HL-60 (cell line): Measurements from ENCODE around the gene RPL32.

Experiments used
- DNase-seq, 2 experiments: peaks; one replicate each; pipeline ENCODE4 v3.0.0-alpha.2; 2010 to 2020; ENCODE audit warnings: low read depth in 1 of 2, low spot score in 1 of 2
- H3K27ac ChIP-seq: fragments of 250-450 bp; sonication (Bioruptor Pico); replicated peaks from 2 replicates; pipeline ENCODE4 v1.5.1; 2020; ENCODE audit warnings: mild to moderate bottlenecking, moderate library complexity
- H3K27me3 ChIP-seq: fragments of 250-450 bp; sonication (Bioruptor Pico); 2 replicates; pipeline ENCODE4 v1.5.1; 2021; ENCODE audit warnings: mild to moderate bottlenecking, moderate library complexity; ENCODE audit not compliant: insufficient read depth, poor library complexity, severe bottlenecking
- H3K4me3 ChIP-seq: replicated peaks from 2 replicates; pipeline ENCODE4 v1.5.1; 2011; ENCODE audit warnings: mild to moderate bottlenecking, control low read depth, low read length; ENCODE audit not compliant: insufficient read depth
- GABPA ChIP-seq: IDR thresholded peaks from 2 replicates; pipeline ENCODE4 v1.6.1; 2012; ENCODE audit warnings: low read depth
- POLR2AphosphoS5 ChIP-seq: IDR thresholded peaks from 2 replicates; pipeline ENCODE4 v1.6.1; 2012; ENCODE audit warnings: low read depth
- SPI1 ChIP-seq: IDR thresholded peaks from 2 replicates; pipeline ENCODE4 v1.6.1; 2012; ENCODE audit warnings: low read depth, mild to moderate bottlenecking, borderline replicate concordance
- TF ChIP-seq, protein P1 (sequence below): IDR thresholded peaks from 2 replicates; pipeline ENCODE4 v1.6.1; 2012; ENCODE audit warnings: low read depth; ENCODE audit not compliant: insufficient replicate concordance
- TF ChIP-seq, protein P2 (sequence below): IDR thresholded peaks from one replicate; pipeline ENCODE4 v1.5.1; 2011; ENCODE audit warnings: low read length, control low read depth, inconsistent platforms; ENCODE audit not compliant: insufficient read depth

Gene RPL32

DNA sequence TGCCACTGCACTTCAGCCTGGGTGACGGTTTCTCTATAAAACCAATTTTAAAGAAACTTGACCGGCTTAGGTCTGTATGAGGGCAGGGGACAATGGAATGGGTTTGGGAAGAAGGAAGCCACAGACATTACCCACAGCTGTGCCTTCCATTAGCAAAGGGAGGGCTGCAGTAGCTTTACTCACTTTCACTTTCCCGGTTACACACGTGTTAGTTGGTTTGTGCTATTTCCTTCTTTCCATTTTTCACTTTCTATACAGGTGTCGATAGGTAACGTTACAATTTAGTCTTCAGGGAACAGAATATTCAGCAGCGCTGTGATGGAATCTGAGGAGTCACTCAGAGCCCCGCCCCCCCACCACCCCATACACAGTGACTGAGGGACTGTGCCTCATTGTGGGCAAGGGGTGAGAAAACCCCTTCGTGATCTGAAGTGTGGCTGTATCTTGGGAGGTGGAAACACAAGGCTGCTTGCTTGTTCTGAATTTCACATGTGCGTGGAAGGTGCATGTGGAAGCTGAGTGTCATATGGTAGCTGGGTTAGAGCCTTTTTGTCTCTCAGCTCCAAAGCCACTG lies 44.8 kb upstream of the RPL32 start:
- Histone ChIP-seq H3K4me3 (no peak overlapping the region), H3K27ac (no peak overlapping the region)
- DNase-seq = no peak

GRCh38 chr3:12885583-12885930 lies 44.2 kb upstream of the RPL32 start:
- Histone ChIP-seq H3K27me3 (peaks cover 17% of the 10 kb centered on the region), H3K4me3 (no peak overlapping the region), H3K27ac (no peak overlapping the region)
- TF ChIP-seq SPI1 (no peak), POLR2AphosphoS5 (no peak), GABPA (no peak)
- TF ChIP-seq, protein P1, sequence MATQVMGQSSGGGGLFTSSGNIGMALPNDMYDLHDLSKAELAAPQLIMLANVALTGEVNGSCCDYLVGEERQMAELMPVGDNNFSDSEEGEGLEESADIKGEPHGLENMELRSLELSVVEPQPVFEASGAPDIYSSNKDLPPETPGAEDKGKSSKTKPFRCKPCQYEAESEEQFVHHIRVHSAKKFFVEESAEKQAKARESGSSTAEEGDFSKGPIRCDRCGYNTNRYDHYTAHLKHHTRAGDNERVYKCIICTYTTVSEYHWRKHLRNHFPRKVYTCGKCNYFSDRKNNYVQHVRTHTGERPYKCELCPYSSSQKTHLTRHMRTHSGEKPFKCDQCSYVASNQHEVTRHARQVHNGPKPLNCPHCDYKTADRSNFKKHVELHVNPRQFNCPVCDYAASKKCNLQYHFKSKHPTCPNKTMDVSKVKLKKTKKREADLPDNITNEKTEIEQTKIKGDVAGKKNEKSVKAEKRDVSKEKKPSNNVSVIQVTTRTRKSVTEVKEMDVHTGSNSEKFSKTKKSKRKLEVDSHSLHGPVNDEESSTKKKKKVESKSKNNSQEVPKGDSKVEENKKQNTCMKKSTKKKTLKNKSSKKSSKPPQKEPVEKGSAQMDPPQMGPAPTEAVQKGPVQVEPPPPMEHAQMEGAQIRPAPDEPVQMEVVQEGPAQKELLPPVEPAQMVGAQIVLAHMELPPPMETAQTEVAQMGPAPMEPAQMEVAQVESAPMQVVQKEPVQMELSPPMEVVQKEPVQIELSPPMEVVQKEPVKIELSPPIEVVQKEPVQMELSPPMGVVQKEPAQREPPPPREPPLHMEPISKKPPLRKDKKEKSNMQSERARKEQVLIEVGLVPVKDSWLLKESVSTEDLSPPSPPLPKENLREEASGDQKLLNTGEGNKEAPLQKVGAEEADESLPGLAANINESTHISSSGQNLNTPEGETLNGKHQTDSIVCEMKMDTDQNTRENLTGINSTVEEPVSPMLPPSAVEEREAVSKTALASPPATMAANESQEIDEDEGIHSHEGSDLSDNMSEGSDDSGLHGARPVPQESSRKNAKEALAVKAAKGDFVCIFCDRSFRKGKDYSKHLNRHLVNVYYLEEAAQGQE = no peak
- TF ChIP-seq, protein P2, sequence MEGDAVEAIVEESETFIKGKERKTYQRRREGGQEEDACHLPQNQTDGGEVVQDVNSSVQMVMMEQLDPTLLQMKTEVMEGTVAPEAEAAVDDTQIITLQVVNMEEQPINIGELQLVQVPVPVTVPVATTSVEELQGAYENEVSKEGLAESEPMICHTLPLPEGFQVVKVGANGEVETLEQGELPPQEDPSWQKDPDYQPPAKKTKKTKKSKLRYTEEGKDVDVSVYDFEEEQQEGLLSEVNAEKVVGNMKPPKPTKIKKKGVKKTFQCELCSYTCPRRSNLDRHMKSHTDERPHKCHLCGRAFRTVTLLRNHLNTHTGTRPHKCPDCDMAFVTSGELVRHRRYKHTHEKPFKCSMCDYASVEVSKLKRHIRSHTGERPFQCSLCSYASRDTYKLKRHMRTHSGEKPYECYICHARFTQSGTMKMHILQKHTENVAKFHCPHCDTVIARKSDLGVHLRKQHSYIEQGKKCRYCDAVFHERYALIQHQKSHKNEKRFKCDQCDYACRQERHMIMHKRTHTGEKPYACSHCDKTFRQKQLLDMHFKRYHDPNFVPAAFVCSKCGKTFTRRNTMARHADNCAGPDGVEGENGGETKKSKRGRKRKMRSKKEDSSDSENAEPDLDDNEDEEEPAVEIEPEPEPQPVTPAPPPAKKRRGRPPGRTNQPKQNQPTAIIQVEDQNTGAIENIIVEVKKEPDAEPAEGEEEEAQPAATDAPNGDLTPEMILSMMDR = no peak
- DNase-seq = no peak

More for the DNA sequence above, 44.8 kb upstream of the RPL32 start:
- TF ChIP-seq GABPA (no peak), SPI1 (no peak), POLR2AphosphoS5 (no peak)
- TF ChIP-seq, protein P2 = no peak
- H3K27me3 ChIP-seq = peaks cover 19% of the 10 kb centered on the region

DNA sequence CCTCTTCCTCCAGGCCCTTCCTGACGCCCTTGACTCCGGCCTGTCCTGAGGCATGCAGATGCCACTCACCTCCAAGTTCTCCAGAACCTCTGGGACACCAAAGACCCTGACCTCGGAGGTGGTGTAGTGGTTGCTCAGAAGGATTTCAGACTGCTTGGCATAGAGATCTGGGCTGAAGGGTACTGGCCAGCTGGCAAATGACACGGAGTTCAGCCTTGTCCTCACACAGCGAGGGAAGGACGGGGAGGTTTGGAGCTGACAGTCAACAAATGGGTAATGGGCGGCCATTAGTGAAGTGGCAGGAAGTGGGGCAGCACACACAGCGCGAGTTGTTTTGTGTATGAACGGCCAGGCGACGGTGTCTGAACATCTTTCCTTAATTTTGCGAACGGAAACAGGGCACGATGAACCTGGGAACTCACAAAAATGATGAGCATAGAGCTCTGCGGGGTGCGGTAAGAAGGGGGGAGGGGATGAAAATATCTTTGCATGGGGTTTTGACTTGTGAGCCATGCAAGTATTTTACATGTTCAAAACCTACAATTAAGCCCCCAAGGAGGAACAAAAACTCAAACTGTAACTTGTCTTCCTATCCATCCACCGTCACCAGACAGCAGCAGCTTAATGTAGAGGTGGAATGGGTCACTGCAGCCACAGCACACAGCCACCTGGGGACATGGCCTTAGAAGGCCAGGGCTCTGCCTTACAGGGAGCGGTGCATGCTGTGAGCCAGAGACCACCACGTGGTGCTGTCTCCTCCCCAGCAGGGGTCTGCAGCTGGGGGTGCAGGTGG lies 43.6 kb upstream of the RPL32 start:
- peaks cover 12% of the 10 kb centered on the region for H3K27me3 ChIP-seq
- no peak overlapping the region for H3K4me3 ChIP-seq
- TF ChIP-seq, protein P1 = no peak
- TF ChIP-seq SPI1 = no peak
- no peak for TF ChIP-seq POLR2AphosphoS5
- DNase-seq = no peak
- H3K27ac ChIP-seq = no peak overlapping the region

DNA sequence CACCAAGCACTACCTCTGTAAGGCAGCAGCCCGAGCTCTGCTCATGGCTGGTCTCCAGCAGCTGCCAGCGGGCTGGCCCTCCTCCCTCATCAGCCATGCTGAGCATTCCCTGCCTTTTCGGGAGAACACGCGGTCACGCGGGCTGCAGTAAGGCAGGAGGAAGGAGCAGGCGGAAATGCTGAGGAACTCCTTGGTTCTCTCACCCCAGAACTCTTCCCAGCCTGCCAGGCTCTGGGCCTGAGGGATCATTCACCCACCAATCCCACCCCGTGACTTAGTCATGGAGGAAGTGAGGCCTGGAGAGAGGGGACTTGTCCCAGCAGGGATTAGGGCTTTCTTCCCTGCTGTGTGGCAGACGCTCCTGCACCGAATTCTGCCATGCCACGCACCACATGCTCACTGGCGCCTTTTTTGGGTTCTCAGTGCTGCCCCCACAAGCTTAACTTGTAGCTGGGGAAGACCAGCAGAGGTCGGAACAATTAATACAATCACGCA lies 42.9 kb upstream of the RPL32 start:
- TF ChIP-seq SPI1 (no peak), POLR2AphosphoS5 (no peak), GABPA (no peak)
- TF ChIP-seq, protein P2 = no peak
- TF ChIP-seq, protein P1 = no peak
- Histone ChIP-seq H3K27ac (no peak overlapping the region), H3K4me3 (no peak overlapping the region), H3K27me3 (peaks cover 8% of the 10 kb centered on the region)
- DNase-seq = no peak
